OCI-LY7 (cell line): ENCODE results near the gene IRF1. TPM values are rescaled to one million over a fixed set of nuclear protein-coding genes. Genes with fewer than 3 reads are reported as not detected.

ENCODE experiments used
- BruUV-seq: library from RNA; stranded (reverse); fragments of 400-500 nt; replicated peaks from 2 replicates; lab custom pipeline; 2021; lab: Mats Ljungman, UMichigan
- CTCF ChIA-PET: fragments of 300-600 bp; sonication (Branson Sonifier 250); formaldehyde crosslinking; loops from one replicate; lab custom pipeline; 2022; ENCODE audit warnings: antibody characterized with exemption; ENCODE audit not compliant: unreplicated experiment; lab: Charles Lee
- POLR2A ChIA-PET: fragments of 300-600 bp; sonication (Branson Sonifier 250); formaldehyde crosslinking; loops from one replicate; lab custom pipeline; 2022; ENCODE audit warnings: antibody characterized with exemption; lab: Charles Lee
- DNase-seq: peaks from one replicate; pipeline ENCODE4 v3.0.0-alpha.2; 2015; ENCODE audit warnings: low spot score
- H2AFZ ChIP-seq: fragments of 200-600 bp; sonication (generic), shearing (Covaris generic); 2 replicates; pipeline ENCODE4 v1.6.1; 2014; ENCODE audit warnings: mild to moderate bottlenecking, antibody characterized with exemption, low read length, moderate library complexity
- H3K27ac ChIP-seq: fragments of 200-600 bp; sonication (generic); 2 replicates; pipeline ENCODE4 v1.5.1; 2014; ENCODE audit warnings: mixed run types, low read depth, mild to moderate bottlenecking, moderate library complexity, low read length, inconsistent platforms; ENCODE audit not compliant: poor library complexity, severe bottlenecking
- H3K36me3 ChIP-seq: fragments of 200-600 bp; sonication (generic); 2 replicates; pipeline ENCODE4 v1.6.1; 2014; ENCODE audit warnings: mild to moderate bottlenecking, antibody characterized with exemption, low read length, moderate library complexity, mixed read lengths; ENCODE audit not compliant: insufficient read depth
- H3K4me1 ChIP-seq: fragments of 200-600 bp; sonication (generic); 2 replicates; pipeline ENCODE4 v1.5.1; 2014; ENCODE audit warnings: mild to moderate bottlenecking, low read length; ENCODE audit not compliant: insufficient read depth, poor library complexity, severe bottlenecking
- H3K4me2 ChIP-seq: fragments of 200-600 bp; sonication (generic); 2 replicates; pipeline ENCODE4 v1.6.1; 2014; ENCODE audit warnings: mild to moderate bottlenecking, low read length
- H3K4me3 ChIP-seq: fragments of 200-600 bp; sonication (generic); 2 replicates; pipeline ENCODE4 v1.5.1; 2014; ENCODE audit warnings: mild to moderate bottlenecking, low read depth, low read length; ENCODE audit not compliant: poor library complexity, severe bottlenecking
- H3K79me2 ChIP-seq: fragments of 200-600 bp; sonication (generic); 2 replicates; pipeline ENCODE4 v1.6.1; 2016; ENCODE audit warnings: low read depth, mild to moderate bottlenecking, low read length, moderate library complexity, mixed read lengths; ENCODE audit not compliant: insufficient read depth
- H3K9me2 ChIP-seq: fragments of 200-600 bp; sonication (generic); 2 replicates; pipeline ENCODE4 v1.6.1; 2016; ENCODE audit warnings: mild to moderate bottlenecking, low read length, mixed read lengths; ENCODE audit not compliant: insufficient read depth
- H3K9me3 ChIP-seq: fragments of 200-600 bp; sonication (generic); 2 replicates; pipeline ENCODE4 v1.6.1; 2014; ENCODE audit warnings: mild to moderate bottlenecking, mixed run types, low read length, mixed read lengths
- H4K20me1 ChIP-seq: fragments of 200-600 bp; sonication (generic); 2 replicates; pipeline ENCODE4 v1.6.1; 2014; ENCODE audit warnings: mild to moderate bottlenecking, antibody characterized with exemption, low read length, moderate library complexity, mixed read lengths; ENCODE audit not compliant: insufficient read depth
- EZH2phosphoT487 ChIP-seq: fragments of 200-600 bp; sonication (generic); IDR thresholded peaks from 2 replicates; pipeline ENCODE4 v1.6.1; 2018; ENCODE audit warnings: low read depth, borderline replicate concordance, mild to moderate bottlenecking, mixed run types, antibody characterized with exemption, low read length, moderate library complexity, mixed read lengths
- intact Hi-C: fragments of 100-400 bp; cut with micrococcal nuclease; formaldehyde crosslinking; loops from one replicate; pipeline ENCODE4 v1.10.0; 2022; ENCODE audit not compliant: unreplicated experiment
- total RNA-seq, 2 experiments: library from RNA; depleted of rRNA in 1 of 2; stranded (reverse); fragments of >200 nt in 1 of 2; shearing (Covaris generic) in 1 of 2; gene quantifications; 2 replicates each; pipeline ENCODE4 v1.2.3, GENCODE V29; 2014 to 2022
- TF ChIP-seq, protein P1 (sequence below): fragments of 200-600 bp; sonication (generic); conservative IDR thresholded peaks from 2 replicates; pipeline ENCODE4 v1.5.1; 2014; ENCODE audit warnings: mild to moderate bottlenecking, antibody characterized with exemption, low read length, moderate library complexity, mixed read lengths

IRF1 gene
- total RNA-seq, 2 experiments from 2014 or later = 24.8 to 39.4 TPM

DNA sequence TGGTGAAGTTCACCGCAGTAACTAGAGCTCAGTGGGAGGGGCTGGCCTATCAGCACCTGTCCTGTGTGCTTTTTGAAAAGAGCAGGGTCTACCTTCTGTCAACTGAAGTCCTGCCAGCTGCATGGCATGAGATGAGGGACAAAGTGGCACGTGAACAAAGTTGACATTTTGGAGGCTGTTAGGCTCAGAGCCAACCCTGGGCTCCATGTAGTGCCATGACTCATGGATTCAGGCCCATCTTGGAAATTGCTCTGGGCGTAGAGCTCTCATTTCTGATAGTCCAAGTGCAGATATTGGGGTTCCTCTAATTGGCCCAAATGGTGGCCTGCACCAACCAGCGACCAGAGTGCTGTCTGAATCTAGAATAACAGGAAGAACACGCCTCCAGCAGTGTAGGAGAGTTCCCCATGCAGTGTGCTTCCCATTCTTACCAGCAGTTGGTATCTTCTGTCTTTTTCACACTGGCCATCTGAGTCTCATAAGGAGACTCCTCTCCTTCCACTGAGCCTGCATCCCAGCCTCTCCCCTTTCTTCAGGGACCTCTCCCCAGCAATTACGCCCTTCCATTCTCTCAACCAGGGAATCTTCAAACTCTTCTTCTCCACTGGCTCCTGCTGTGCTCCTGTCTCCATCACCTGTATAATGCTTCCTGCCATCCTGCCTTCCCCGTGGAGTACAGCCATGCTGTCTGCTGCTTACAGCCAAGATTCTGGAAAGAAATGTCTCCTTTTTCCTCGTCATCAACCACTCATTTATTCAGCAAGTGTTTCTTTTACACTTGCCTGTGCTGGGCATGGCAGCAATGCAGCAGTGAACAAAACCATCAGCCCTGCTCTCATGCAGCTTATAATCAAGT is 30.4 kb downstream of the IRF1 start:
- H3K4me1 ChIP-seq = peaks cover 87% of the 10 kb centered on the region
- TF ChIP-seq EZH2phosphoT487 = no peak
- TF ChIP-seq, protein P1, sequence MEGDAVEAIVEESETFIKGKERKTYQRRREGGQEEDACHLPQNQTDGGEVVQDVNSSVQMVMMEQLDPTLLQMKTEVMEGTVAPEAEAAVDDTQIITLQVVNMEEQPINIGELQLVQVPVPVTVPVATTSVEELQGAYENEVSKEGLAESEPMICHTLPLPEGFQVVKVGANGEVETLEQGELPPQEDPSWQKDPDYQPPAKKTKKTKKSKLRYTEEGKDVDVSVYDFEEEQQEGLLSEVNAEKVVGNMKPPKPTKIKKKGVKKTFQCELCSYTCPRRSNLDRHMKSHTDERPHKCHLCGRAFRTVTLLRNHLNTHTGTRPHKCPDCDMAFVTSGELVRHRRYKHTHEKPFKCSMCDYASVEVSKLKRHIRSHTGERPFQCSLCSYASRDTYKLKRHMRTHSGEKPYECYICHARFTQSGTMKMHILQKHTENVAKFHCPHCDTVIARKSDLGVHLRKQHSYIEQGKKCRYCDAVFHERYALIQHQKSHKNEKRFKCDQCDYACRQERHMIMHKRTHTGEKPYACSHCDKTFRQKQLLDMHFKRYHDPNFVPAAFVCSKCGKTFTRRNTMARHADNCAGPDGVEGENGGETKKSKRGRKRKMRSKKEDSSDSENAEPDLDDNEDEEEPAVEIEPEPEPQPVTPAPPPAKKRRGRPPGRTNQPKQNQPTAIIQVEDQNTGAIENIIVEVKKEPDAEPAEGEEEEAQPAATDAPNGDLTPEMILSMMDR = peak; percentile 55; the same call in 1 of the 2 replicates
- DNase-seq = peak; percentile 45
- no peaks in the 10 kb centered on the region for H3K79me2 ChIP-seq
- no TSS peak for BruUV-seq
- intact Hi-C loops = no loop called here
- no peaks in the 10 kb centered on the region for H3K9me3 ChIP-seq
- H3K27ac ChIP-seq = no peak overlapping the region
- H2AFZ ChIP-seq = no peak overlapping the region
- H3K4me3 ChIP-seq = no peak overlapping the region
- no peaks in the 10 kb centered on the region for H3K9me2 ChIP-seq
- ChIA-PET POLR2A (interaction anchor here (0.6 to 2.8 kb wide), 8 partner anchors 12 to 540 kb away, joined by 3 to 12 read pairs (median 4); no protein-coding TSS in a partner anchor), CTCF (interaction anchor here (0.6 to 0.9 kb wide), 2 partner anchors 9 to 278 kb away, joined by 3 read pairs; no protein-coding TSS in a partner anchor)
- no peaks in the 10 kb centered on the region for H3K36me3 ChIP-seq
- no peaks in the 10 kb centered on the region for H4K20me1 ChIP-seq
- H3K4me2 ChIP-seq = no peak overlapping the region

DNA sequence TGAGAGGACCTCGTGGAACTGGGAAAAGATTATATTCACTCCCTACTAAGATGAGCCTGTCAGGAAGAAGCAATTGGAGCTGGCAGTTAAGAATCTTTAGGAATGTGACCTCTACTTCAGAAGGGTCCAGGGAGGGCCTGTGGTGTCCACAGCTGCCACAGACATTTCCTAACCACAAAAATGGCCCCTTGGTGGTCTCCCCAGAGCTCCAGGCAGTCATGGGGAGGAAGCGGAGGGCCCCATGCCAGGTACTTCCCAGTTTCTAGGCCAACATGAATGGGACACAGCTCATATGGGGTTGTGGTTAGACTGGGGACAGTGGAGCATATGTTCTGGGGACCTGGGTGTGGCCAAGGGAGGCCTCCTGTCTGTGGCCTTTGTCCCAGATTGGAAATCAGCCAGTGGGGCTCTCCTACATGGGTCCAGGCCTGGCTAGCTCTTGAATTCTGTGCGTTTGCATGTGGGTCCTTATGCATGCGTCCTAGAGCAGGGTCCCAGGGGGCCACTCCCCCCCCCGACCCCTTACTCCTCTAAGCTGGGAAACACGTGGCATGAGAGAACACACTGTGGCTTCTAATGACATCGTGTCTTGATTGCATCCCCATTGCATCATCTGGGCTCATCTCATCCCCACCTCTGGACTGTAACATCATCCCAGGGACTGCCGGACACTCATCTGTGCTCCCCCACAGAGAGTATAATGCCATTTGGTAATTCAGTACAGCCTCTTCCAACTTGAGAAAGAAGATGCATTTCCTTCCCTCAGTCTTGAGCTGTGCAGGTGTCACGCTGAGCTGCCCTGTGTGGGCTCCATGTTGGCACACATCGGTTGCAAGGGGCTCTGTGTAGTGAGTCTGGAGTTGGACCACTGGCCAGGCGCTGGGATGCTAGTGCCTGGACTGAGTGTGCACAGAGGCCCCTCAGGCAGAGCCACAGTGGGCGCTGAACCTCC is 31.3 kb downstream of the IRF1 start:
- peak overlapping the region; percentile 65 for H3K4me2 ChIP-seq
- ChIA-PET CTCF (interaction anchor here (0.6 to 1.3 kb wide), 3 partner anchors 10 to 278 kb away, joined by 3 to 5 read pairs (median 3); no protein-coding TSS in a partner anchor), POLR2A (interaction anchor here (0.6 to 4.8 kb wide), 13 partner anchors 7 to 541 kb away, joined by 3 to 26 read pairs (median 4); partner anchors contain the start of gene IRF1)
- H3K27ac ChIP-seq = no peak overlapping the region
- H3K9me3 ChIP-seq = no peaks in the 10 kb centered on the region
- TF ChIP-seq EZH2phosphoT487 = no peak
- TF ChIP-seq, protein P1 = no peak
- no peaks in the 10 kb centered on the region for H4K20me1 ChIP-seq
- DNase-seq = no peak
- H2AFZ ChIP-seq = no peak overlapping the region
- BruUV-seq = no TSS peak
- no peaks in the 10 kb centered on the region for H3K9me2 ChIP-seq
- no peaks in the 10 kb centered on the region for H3K36me3 ChIP-seq
- H3K4me3 ChIP-seq = no peak overlapping the region
- H3K79me2 ChIP-seq = no peaks in the 10 kb centered on the region
- peaks cover 84% of the 10 kb centered on the region for H3K4me1 ChIP-seq
- intact Hi-C loops = no loop called here
